ENCODE data around the gene HMG20B. TPM values are rescaled to one million over a fixed set of nuclear protein-coding genes. Genes with fewer than 3 reads are reported as not detected.

Gene HMG20B
- polyA plus RNA-seq, 1 of the 3 experiments (the other 2 are of a cell fraction) = 92.0 TPM

GRCh38 chr19:3533033-3533432 is 39.7 kb upstream of the HMG20B start:
- 85% methylated on average over 4 of the region's 17 CpGs for WGBS (ENCODE audit: low lambda C conversion rate)

GRCh38 chr19:3533563-3534216 is 39.1 kb upstream of the HMG20B start:
- H3K4me2 ChIP-seq = no peak overlapping the region
- no peaks in the 10 kb centered on the region; a peak in 1 of 4 replicates for H3K4me1 ChIP-seq (ENCODE audit: control insufficient read depth in 1 of 2, insufficient read depth in 2 of 2, low read depth in 1 of 2, low read length in 1 of 2)
- CTCF ChIA-PET = interaction anchor here (0.9 to 1.2 kb wide), 2 partner anchors 11 kb away, joined by 4 to 6 read pairs; no protein-coding TSS in a partner anchor
- WGBS (ENCODE audit: low lambda C conversion rate) = 93% methylated on average over 10 of the region's 12 CpGs
- no peak overlapping the region for H3K4me3 ChIP-seq (ENCODE audit: low read depth in 2 of 2, low read length in 1 of 2)
- no peaks in the 10 kb centered on the region for H3K9me3 ChIP-seq
- no peaks in the 10 kb centered on the region for H3K27me3 ChIP-seq (ENCODE audit: insufficient read depth)
- no peak overlapping the region for H3K9ac ChIP-seq
- H3K9me2 ChIP-seq = no peaks in the 10 kb centered on the region
- peaks cover 9% of the 10 kb centered on the region for H3F3A ChIP-seq (replicated peaks; ENCODE audit: insufficient read depth)
- POLR2A ChIA-PET = no interaction called here
- H2AFZ ChIP-seq (ENCODE audit: low read depth) = no peak overlapping the region
- H3K79me2 ChIP-seq (ENCODE audit: insufficient read depth) = no peaks in the 10 kb centered on the region
- H3K36me3 ChIP-seq (replicated peaks in 1 of 2; ENCODE audit: control insufficient read depth in 1 of 2, insufficient read depth in 2 of 2, low read length in 1 of 2) = peaks cover 0 to 49% of the 10 kb centered on the region in 2 experiments
- no peak for TF ChIP-seq POLR2AphosphoS5 (IDR thresholded peaks at IDR 0.05; ENCODE audit: low read depth, low read length)
- no peak for TF ChIP-seq PBX3 (IDR thresholded peaks at IDR 0.05)
- no peak for TF ChIP-seq MXI1 (IDR thresholded peaks at IDR 0.05; ENCODE audit: low read depth, low read length)
- TF ChIP-seq CTCF (IDR thresholded peaks at IDR 0.05) = no peak
- TF ChIP-seq, protein P1, sequence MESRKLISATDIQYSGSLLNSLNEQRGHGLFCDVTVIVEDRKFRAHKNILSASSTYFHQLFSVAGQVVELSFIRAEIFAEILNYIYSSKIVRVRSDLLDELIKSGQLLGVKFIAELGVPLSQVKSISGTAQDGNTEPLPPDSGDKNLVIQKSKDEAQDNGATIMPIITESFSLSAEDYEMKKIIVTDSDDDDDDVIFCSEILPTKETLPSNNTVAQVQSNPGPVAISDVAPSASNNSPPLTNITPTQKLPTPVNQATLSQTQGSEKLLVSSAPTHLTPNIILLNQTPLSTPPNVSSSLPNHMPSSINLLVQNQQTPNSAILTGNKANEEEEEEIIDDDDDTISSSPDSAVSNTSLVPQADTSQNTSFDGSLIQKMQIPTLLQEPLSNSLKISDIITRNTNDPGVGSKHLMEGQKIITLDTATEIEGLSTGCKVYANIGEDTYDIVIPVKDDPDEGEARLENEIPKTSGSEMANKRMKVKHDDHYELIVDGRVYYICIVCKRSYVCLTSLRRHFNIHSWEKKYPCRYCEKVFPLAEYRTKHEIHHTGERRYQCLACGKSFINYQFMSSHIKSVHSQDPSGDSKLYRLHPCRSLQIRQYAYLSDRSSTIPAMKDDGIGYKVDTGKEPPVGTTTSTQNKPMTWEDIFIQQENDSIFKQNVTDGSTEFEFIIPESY (IDR thresholded peaks at IDR 0.05; ENCODE audit: borderline replicate concordance, low read depth) = no peak
- no peak for TF ChIP-seq JUND (IDR thresholded peaks at IDR 0.05)
- H3K27ac ChIP-seq (ENCODE audit: low read depth in 2 of 2, low read length in 1 of 2) = no peak overlapping the region
- peaks cover 9% of the 10 kb centered on the region for H4K20me1 ChIP-seq (ENCODE audit: insufficient read depth)
- no peak for DNase-seq

More at GRCh38 chr19:3533033-3533432, 39.7 kb upstream of the HMG20B start:
- H3K9me2 ChIP-seq = no peaks in the 10 kb centered on the region
- no peak overlapping the region for H3K4me2 ChIP-seq
- no peaks in the 10 kb centered on the region for H3K9me3 ChIP-seq
- no peak overlapping the region for H3K4me3 ChIP-seq (ENCODE audit: low read depth in 2 of 2, low read length in 1 of 2)
- H3K79me2 ChIP-seq (ENCODE audit: insufficient read depth) = no peaks in the 10 kb centered on the region
- peaks cover 9% of the 10 kb centered on the region for H4K20me1 ChIP-seq (ENCODE audit: insufficient read depth)
- POLR2A ChIA-PET = no interaction called here
- CTCF ChIA-PET = interaction anchor here (1.2 kb wide), 1 partner anchor 12 kb away, joined by 6 read pairs; no protein-coding TSS in a partner anchor
- H2AFZ ChIP-seq (ENCODE audit: low read depth) = no peak overlapping the region
- no peak overlapping the region for H3K9ac ChIP-seq
- H3K36me3 ChIP-seq (replicated peaks in 1 of 2; ENCODE audit: control insufficient read depth in 1 of 2, insufficient read depth in 2 of 2, low read length in 1 of 2) = peaks cover 0 to 48% of the 10 kb centered on the region in 2 experiments
- TF ChIP-seq NRF1 (IDR thresholded peaks at IDR 0.05; ENCODE audit: low read depth, low read length) = no peak
- H3K27me3 ChIP-seq (ENCODE audit: insufficient read depth) = no peaks in the 10 kb centered on the region
- H3F3A ChIP-seq (replicated peaks; ENCODE audit: insufficient read depth) = peaks cover 4% of the 10 kb centered on the region
- DNase-seq = no peak
- no peak overlapping the region for H3K27ac ChIP-seq (ENCODE audit: low read depth in 2 of 2, low read length in 1 of 2)
- H3K4me1 ChIP-seq (ENCODE audit: control insufficient read depth in 1 of 2, insufficient read depth in 2 of 2, low read depth in 1 of 2, low read length in 1 of 2) = no peaks in the 10 kb centered on the region; a peak in 1 of 4 replicates
